H9 (cell line): ENCODE results near the gene RAB31. TPM values are rescaled to one million over a fixed set of nuclear protein-coding genes. Genes with fewer than 3 reads are reported as not detected.

Experiments used
- DNase-seq: peaks from one replicate; pipeline ENCODE4 v3.0.0-alpha.2; 2017
- H2AFZ ChIP-seq: one replicate; pipeline ENCODE4 v1.6.1; 2013; ENCODE audit warnings: mild to moderate bottlenecking, low read length, control low read depth, moderate library complexity
- H2AK5ac ChIP-seq: 2 replicates; pipeline ENCODE4 v1.6.1; 2013; ENCODE audit warnings: low read length, control low read depth, mixed read lengths; ENCODE audit not compliant: insufficient read length
- H2BK120ac ChIP-seq: one replicate; pipeline ENCODE4 v1.6.1; 2013; ENCODE audit warnings: low read depth, mild to moderate bottlenecking, low read length, control low read depth, inconsistent platforms; ENCODE audit not compliant: poor library complexity, severe bottlenecking
- H2BK12ac ChIP-seq: 2 replicates; pipeline ENCODE4 v1.6.1; 2013; ENCODE audit warnings: low read length, control low read depth, mixed read lengths, low read depth; ENCODE audit not compliant: insufficient read length
- H2BK15ac ChIP-seq: 2 replicates; pipeline ENCODE4 v1.6.1; 2013; ENCODE audit warnings: low read depth, low read length, control low read depth
- H2BK20ac ChIP-seq: one replicate; pipeline ENCODE4 v1.6.1; 2013; ENCODE audit warnings: low read depth, mild to moderate bottlenecking, low read length, control low read depth, inconsistent platforms; ENCODE audit not compliant: poor library complexity, severe bottlenecking
- H2BK5ac ChIP-seq: 2 replicates; pipeline ENCODE4 v1.6.1; 2013; ENCODE audit warnings: low read length, control low read depth, mixed read lengths; ENCODE audit not compliant: insufficient read length
- H3K14ac ChIP-seq: 2 replicates; pipeline ENCODE4 v1.6.1; 2013; ENCODE audit warnings: low read length, control low read depth; ENCODE audit not compliant: insufficient read depth
- H3K18ac ChIP-seq: 2 replicates; pipeline ENCODE4 v1.6.1; 2013; ENCODE audit warnings: low read depth, mild to moderate bottlenecking, mixed read lengths, low read length, control low read depth; ENCODE audit not compliant: insufficient read length
- H3K23ac ChIP-seq: 2 replicates; pipeline ENCODE4 v1.6.1; 2013; ENCODE audit warnings: low read length, control low read depth, mixed read lengths, low read depth; ENCODE audit not compliant: insufficient read length
- H3K23me2 ChIP-seq: 2 replicates; pipeline ENCODE4 v1.6.1; 2013; ENCODE audit warnings: low read depth, mild to moderate bottlenecking, mixed read lengths, low read length, control low read depth; ENCODE audit not compliant: insufficient read length, poor library complexity, severe bottlenecking
- H3K27ac ChIP-seq: 2 replicates; pipeline ENCODE4 v1.5.1; 2013; ENCODE audit warnings: low read length, control low read depth, mixed read lengths, low read depth; ENCODE audit not compliant: insufficient read length
- H3K27me3 ChIP-seq: 2 replicates; pipeline ENCODE4 v1.6.1; 2013; ENCODE audit warnings: low read length, control low read depth, inconsistent platforms; ENCODE audit not compliant: insufficient read depth
- H3K4ac ChIP-seq: 2 replicates; pipeline ENCODE4 v1.6.1; 2013; ENCODE audit warnings: low read depth, mild to moderate bottlenecking, control low read depth, inconsistent platforms, low read length, moderate library complexity
- H3K4me1 ChIP-seq: 2 replicates; pipeline ENCODE4 v1.6.1; 2013; ENCODE audit warnings: low read length, control low read depth, inconsistent platforms; ENCODE audit not compliant: insufficient read depth
- H3K4me2 ChIP-seq: 2 replicates; pipeline ENCODE4 v1.6.1; 2013; ENCODE audit warnings: low read length, control low read depth, mixed read lengths; ENCODE audit not compliant: insufficient read length, insufficient read depth
- H3K56ac ChIP-seq: 2 replicates; pipeline ENCODE4 v1.6.1; 2013; ENCODE audit warnings: low read depth, mild to moderate bottlenecking, mixed read lengths, low read length, control low read depth; ENCODE audit not compliant: insufficient read length
- H3K79me1 ChIP-seq: 2 replicates; pipeline ENCODE4 v1.6.1; 2013; ENCODE audit warnings: low read depth, mild to moderate bottlenecking, moderate library complexity, low read length, control low read depth, inconsistent platforms; ENCODE audit not compliant: insufficient read depth, poor library complexity, severe bottlenecking
- H3K79me2 ChIP-seq: 2 replicates; pipeline ENCODE4 v1.6.1; 2013; ENCODE audit warnings: low read length, control low read depth, inconsistent platforms; ENCODE audit not compliant: insufficient read depth
- H3K9ac ChIP-seq: 2 replicates; pipeline ENCODE4 v1.6.1; 2013; ENCODE audit warnings: low read length, control low read depth, mixed read lengths; ENCODE audit not compliant: insufficient read length; ENCODE audit errors: extremely low read depth
- H3K9me3 ChIP-seq: one replicate; pipeline ENCODE4 v1.6.1; 2013; ENCODE audit warnings: low read depth, low read length, inconsistent platforms; ENCODE audit not compliant: control insufficient read depth
- H3T11ph ChIP-seq: one replicate; pipeline ENCODE4 v1.6.1; 2013; ENCODE audit warnings: mild to moderate bottlenecking, low read length, control low read depth, inconsistent platforms
- H4K20me1 ChIP-seq: one replicate; pipeline ENCODE4 v1.6.1; 2013; ENCODE audit not compliant: control insufficient read depth, insufficient read length, insufficient read depth
- H4K5ac ChIP-seq: 2 replicates; pipeline ENCODE4 v1.6.1; 2013; ENCODE audit warnings: low read depth, mild to moderate bottlenecking, mixed read lengths, low read length, control low read depth; ENCODE audit not compliant: insufficient read length
- H4K8ac ChIP-seq: replicated peaks from 2 replicates; pipeline ENCODE4 v1.6.1; 2013; ENCODE audit warnings: low read length, control low read depth, mixed read lengths, low read depth; ENCODE audit not compliant: insufficient read length
- H4K91ac ChIP-seq: 2 replicates; pipeline ENCODE4 v1.6.1; 2013; ENCODE audit warnings: low read depth, mild to moderate bottlenecking, moderate library complexity, mixed read lengths, low read length, control low read depth; ENCODE audit not compliant: insufficient read length
- H3K27ac Mint-ChIP-seq, 3 experiments: 2 replicates in 2 of 3; 3 replicates in 1 of 3; pipeline ENCODE4 v1.8.0; 2020 to 2021; ENCODE audit warnings: mixed read lengths in 3 of 3, mild to moderate bottlenecking in 1 of 3, moderate library complexity in 1 of 3
- H3K27me3 Mint-ChIP-seq: 2 replicates; pipeline ENCODE4 v1.8.0; 2021; ENCODE audit warnings: low read depth, mild to moderate bottlenecking, moderate library complexity, mixed read lengths
- H3K36me3 Mint-ChIP-seq, 3 experiments: 2 replicates in 2 of 3; 3 replicates in 1 of 3; pipeline ENCODE4 v1.8.0; 2020 to 2021; ENCODE audit warnings: low read depth in 3 of 3, mixed read lengths in 3 of 3; ENCODE audit not compliant: insufficient read depth in 1 of 3
- H3K4me1 Mint-ChIP-seq, 2 experiments: 2 replicates each; pipeline ENCODE4 v1.8.0; 2020; ENCODE audit warnings: mixed read lengths in 2 of 2
- H3K4me3 Mint-ChIP-seq, 2 experiments: 2 replicates in 1 of 2; 3 replicates in 1 of 2; pipeline ENCODE4 v1.8.0; 2020 to 2021; ENCODE audit warnings: mild to moderate bottlenecking in 2 of 2, mixed read lengths in 2 of 2, moderate library complexity in 1 of 2
- H3K9me3 Mint-ChIP-seq, 2 experiments: 2 replicates in 1 of 2; 3 replicates in 1 of 2; pipeline ENCODE4 v1.8.0; 2020; ENCODE audit warnings: mild to moderate bottlenecking in 2 of 2, mixed read lengths in 2 of 2, moderate library complexity in 1 of 2
- WGBS: extraction: QIAGEN DNeasy Blood & Tissue Kit; methylation state at CpG from one replicate; pipeline ENCODE4 v1.1.7; 2013; ENCODE audit warnings: missing lambda C conversion rate, low lambda C conversion rate, mixed read lengths; ENCODE audit not compliant: insufficient read length; ENCODE audit errors: extremely low coverage; 5-methylcytosine and 5-hydroxymethylcytosine counted together
- total RNA-seq: library from RNA; stranded (reverse); gene quantifications from 2 replicates; pipeline ENCODE4 v1.2.1, GENCODE V29; 2021
- TF ChIP-seq, protein P1 (sequence below): fragments of 200-600 bp; sonication (generic); conservative IDR thresholded peaks from 3 replicates; pipeline ENCODE4 v1.8.0; 2021; ENCODE audit warnings: antibody characterized with exemption, mild to moderate bottlenecking

Gene RAB31
- total RNA-seq, 1 experiment from 2014 or later, result 22.4 TPM

DNA sequence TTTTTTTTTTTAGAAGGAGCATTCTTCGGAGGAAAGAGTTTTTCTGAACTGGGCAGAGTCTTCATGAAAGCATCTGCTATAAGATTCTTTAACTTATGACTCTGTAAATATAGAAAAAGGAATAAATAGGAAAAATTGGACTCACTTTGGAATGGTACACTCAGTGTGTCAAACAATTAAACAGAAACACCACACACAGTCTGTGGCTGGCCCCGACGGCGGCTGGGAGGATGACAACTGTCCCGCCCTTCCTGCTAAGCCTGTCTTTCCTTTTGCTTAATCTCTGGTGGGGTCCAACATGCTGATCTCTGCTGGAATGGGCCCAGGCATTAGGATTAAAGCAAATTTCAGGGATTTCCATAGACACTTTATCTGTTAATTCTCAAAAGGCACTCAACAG, 12.5 kb upstream of the RAB31 start:
- Mint-ChIP-seq H3K36me3 (no peaks in the 10 kb centered on the region; a peak in 1 of 7 replicates), H3K9me3 (no peaks in the 10 kb centered on the region), H3K27ac (no peak overlapping the region), H3K4me3 (no peak overlapping the region), H3K4me1 (peaks cover 6 to 7% of the 10 kb centered on the region in 2 experiments), H3K27me3 (no peaks in the 10 kb centered on the region)
- Histone ChIP-seq H3K79me2 (no peaks in the 10 kb centered on the region), H3K14ac (no peak overlapping the region), H3K9me3 (no peaks in the 10 kb centered on the region), H2BK20ac (no peak overlapping the region), H2BK15ac (no peak overlapping the region), H2BK120ac (no peak overlapping the region), H3K4me2 (no peak overlapping the region), H3K9ac (no peak overlapping the region), H3K79me1 (no peaks in the 10 kb centered on the region), H2BK12ac (no peak overlapping the region), H3T11ph (no peak overlapping the region), H4K20me1 (no peaks in the 10 kb centered on the region), H3K27ac (no peak overlapping the region), H4K5ac (no peak overlapping the region), H4K91ac (no peak overlapping the region), H3K4ac (no peak overlapping the region), H2AFZ (no peak overlapping the region), H3K23ac (no peak overlapping the region), H3K18ac (no peak overlapping the region), H3K27me3 (no peaks in the 10 kb centered on the region), H3K23me2 (no peaks in the 10 kb centered on the region), H4K8ac (no peak overlapping the region), H3K4me1 (no peaks in the 10 kb centered on the region; the same call in 1 of the 2 replicates), H3K56ac (no peak overlapping the region), H2AK5ac (no peak overlapping the region), H2BK5ac (no peak overlapping the region)
- DNase-seq, result no peak
- TF ChIP-seq, protein P1, sequence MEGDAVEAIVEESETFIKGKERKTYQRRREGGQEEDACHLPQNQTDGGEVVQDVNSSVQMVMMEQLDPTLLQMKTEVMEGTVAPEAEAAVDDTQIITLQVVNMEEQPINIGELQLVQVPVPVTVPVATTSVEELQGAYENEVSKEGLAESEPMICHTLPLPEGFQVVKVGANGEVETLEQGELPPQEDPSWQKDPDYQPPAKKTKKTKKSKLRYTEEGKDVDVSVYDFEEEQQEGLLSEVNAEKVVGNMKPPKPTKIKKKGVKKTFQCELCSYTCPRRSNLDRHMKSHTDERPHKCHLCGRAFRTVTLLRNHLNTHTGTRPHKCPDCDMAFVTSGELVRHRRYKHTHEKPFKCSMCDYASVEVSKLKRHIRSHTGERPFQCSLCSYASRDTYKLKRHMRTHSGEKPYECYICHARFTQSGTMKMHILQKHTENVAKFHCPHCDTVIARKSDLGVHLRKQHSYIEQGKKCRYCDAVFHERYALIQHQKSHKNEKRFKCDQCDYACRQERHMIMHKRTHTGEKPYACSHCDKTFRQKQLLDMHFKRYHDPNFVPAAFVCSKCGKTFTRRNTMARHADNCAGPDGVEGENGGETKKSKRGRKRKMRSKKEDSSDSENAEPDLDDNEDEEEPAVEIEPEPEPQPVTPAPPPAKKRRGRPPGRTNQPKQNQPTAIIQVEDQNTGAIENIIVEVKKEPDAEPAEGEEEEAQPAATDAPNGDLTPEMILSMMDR, result no peak
- WGBS, result no CpG with 5 or more reads among the region's 5 CpGs
